RWPE2 (cell line): ENCODE data around the gene TBK1.

Source experiments
- ATAC-seq: fragments of 200-7000 bp; cut with Tn5 transposase; 3 replicates; pipeline ENCODE4 v1.9.1; 2021; ENCODE audit warnings: low read depth
- DNase-seq: peaks from one replicate; pipeline ENCODE4 v3.0.0-alpha.2; 2020; ENCODE audit warnings: low spot score
- H3K27ac ChIP-seq: fragments of 450-650 bp; 2 replicates; pipeline ENCODE4 v1.5.1; 2017; ENCODE audit warnings: mild to moderate bottlenecking; ENCODE audit not compliant: poor library complexity, severe bottlenecking
- H3K27me3 ChIP-seq: fragments of 250-450 bp; sonication (Bioruptor Pico); 2 replicates; pipeline ENCODE4 v1.5.1; 2021; ENCODE audit warnings: mild to moderate bottlenecking, moderate library complexity; ENCODE audit not compliant: insufficient read depth, poor library complexity, severe bottlenecking
- H3K36me3 ChIP-seq: fragments of 250-450 bp; sonication (Bioruptor Pico); 2 replicates; pipeline ENCODE4 v1.5.1; 2020; ENCODE audit warnings: low read depth, mild to moderate bottlenecking, moderate library complexity
- H3K4me1 ChIP-seq: fragments of 250-450 bp; sonication (Bioruptor Pico); 2 replicates; pipeline ENCODE4 v1.5.1; 2021; ENCODE audit warnings: mild to moderate bottlenecking, moderate library complexity; ENCODE audit not compliant: insufficient read depth, poor library complexity, severe bottlenecking
- H3K4me3 ChIP-seq: fragments of 250-450 bp; sonication (Bioruptor Pico); 2 replicates; pipeline ENCODE4 v1.5.1; 2021; ENCODE audit warnings: mild to moderate bottlenecking, moderate library complexity; ENCODE audit not compliant: severe bottlenecking
- H3K9me3 ChIP-seq: fragments of 250-450 bp; sonication (Bioruptor Pico); 2 replicates; pipeline ENCODE4 v1.5.1; 2021; ENCODE audit warnings: mild to moderate bottlenecking, moderate library complexity; ENCODE audit not compliant: severe bottlenecking
- CTCF ChIP-seq: fragments of 450-650 bp; IDR thresholded peaks from one replicate; pipeline ENCODE4 v1.5.1; 2017; ENCODE audit warnings: mild to moderate bottlenecking, moderate library complexity; ENCODE audit not compliant: poor library complexity, severe bottlenecking

The TBK1 gene

GRCh38 chr12:64468966-64469365, 17.0 kb downstream of the TBK1 start:
- no peak for ATAC-seq
- no peak overlapping the region for H3K4me3 ChIP-seq
- no peaks in the 10 kb centered on the region for H3K27me3 ChIP-seq
- no peaks in the 10 kb centered on the region for H3K4me1 ChIP-seq
- no peak overlapping the region for H3K27ac ChIP-seq
- no peak for DNase-seq
- peaks cover 86% of the 10 kb centered on the region for H3K36me3 ChIP-seq
- H3K9me3 ChIP-seq, result no peaks in the 10 kb centered on the region
- no peak for TF ChIP-seq CTCF

- Histone ChIP-seq H3K27ac (no peak overlapping the region), H3K4me3 (no peak overlapping the region), H3K27me3 (no peaks in the 10 kb centered on the region), H3K36me3 (peaks cover 86% of the 10 kb centered on the region), H3K9me3 (no peaks in the 10 kb centered on the region), H3K4me1 (no peaks in the 10 kb centered on the region)
- DNase-seq, result no peak
- TF ChIP-seq CTCF, result no peak
- ATAC-seq, result no peak
Observed at GRCh38 chr12:64469455-64470142, 17.7 kb downstream of the TBK1 start.

- Histone ChIP-seq H3K4me1 (no peaks in the 10 kb centered on the region), H3K27me3 (no peaks in the 10 kb centered on the region), H3K36me3 (peaks cover 88% of the 10 kb centered on the region), H3K9me3 (no peaks in the 10 kb centered on the region), H3K27ac (no peak overlapping the region), H3K4me3 (no peak overlapping the region)
- DNase-seq (no peak), ATAC-seq (no peak)
- TF ChIP-seq CTCF, result no peak
Observed at GRCh38 chr12:64470495-64470894, 18.6 kb downstream of the TBK1 start.

- Histone ChIP-seq H3K27me3 (no peaks in the 10 kb centered on the region), H3K9me3 (no peaks in the 10 kb centered on the region), H3K27ac (no peak overlapping the region), H3K4me1 (no peaks in the 10 kb centered on the region), H3K36me3 (peaks cover 79% of the 10 kb centered on the region), H3K4me3 (no peak overlapping the region)
- ATAC-seq (no peak), DNase-seq (no peak)
- TF ChIP-seq CTCF, result no peak
Observed at GRCh38 chr12:64473176-64473575, 21.3 kb downstream of the TBK1 start.

- ATAC-seq, result no peak
- no peak overlapping the region for H3K27ac ChIP-seq
- TF ChIP-seq CTCF, result no peak
- H3K9me3 ChIP-seq, result no peaks in the 10 kb centered on the region
- no peaks in the 10 kb centered on the region for H3K27me3 ChIP-seq
- H3K4me3 ChIP-seq, result no peak overlapping the region
- H3K36me3 ChIP-seq, result peaks cover 86% of the 10 kb centered on the region
- DNase-seq, result no peak
- peaks cover 4% of the 10 kb centered on the region for H3K4me1 ChIP-seq
Observed at GRCh38 chr12:64475518-64475917, 23.6 kb downstream of the TBK1 start.
